Tibial artery (tissue), 4 donors: Measurements from ENCODE around the gene USP10.
"Not testable (repeated sequence)": the region's sequence is repeated elsewhere in the genome, so short reads cannot be mapped to it uniquely, and the experiment has no call there.

ENCODE experiments used
- DNase-seq, 2 donors: peaks; one replicate each; pipeline ENCODE4 v3.0.0-alpha.2; 2019
- H3K27ac ChIP-seq, 2 donors: fragments of 200-600 bp; sonication (generic) in 1 of 2; 1 replicate in 1 of 2; 2 replicates in 1 of 2; pipeline ENCODE4 v1.5.1; 2018 to 2019; ENCODE audit warnings: mild to moderate bottlenecking in 1 of 2
- H3K27me3 ChIP-seq, 2 donors: fragments of 200-600 bp; sonication (generic) in 1 of 2; one replicate each; pipeline versions ENCODE4 v1.5.1 to v1.6.0; 2016 to 2019
- H3K36me3 ChIP-seq, 3 donors: fragments of 200-600 bp; sonication (generic) in 2 of 3; one replicate each; pipeline ENCODE4 v1.5.1; 2016 to 2019; ENCODE audit warnings: mild to moderate bottlenecking in 2 of 3
- H3K4me1 ChIP-seq, 4 donors: fragments of 200-600 bp; sonication (generic) in 2 of 4; 1 replicate in 3 of 4; 2 replicates in 1 of 4; pipeline ENCODE4 v1.5.1; 2016 to 2019
- H3K4me3 ChIP-seq, 2 donors: fragments of 200-600 bp; sonication (generic) in 1 of 2; 1 replicate in 1 of 2; 2 replicates in 1 of 2; pipeline ENCODE4 v1.5.1; 2018 to 2019; ENCODE audit warnings: mild to moderate bottlenecking in 2 of 2
- H3K9me3 ChIP-seq, 3 donors: fragments of 200-600 bp; sonication (generic) in 1 of 3; one replicate each; pipeline ENCODE4 v1.5.1; 2016 to 2019
- CTCF ChIP-seq, 2 experiments: fragments of 200-600 bp in 1 of 2; fragments of 450-650 bp in 1 of 2; IDR thresholded peaks; one replicate each; pipeline ENCODE4 v1.5.1; 2017 to 2019; ENCODE audit warnings: antibody characterized with exemption in 2 of 2, mild to moderate bottlenecking in 1 of 2, moderate library complexity in 1 of 2
- intact Hi-C: fragments of 100-400 bp; cut with DNase I; formaldehyde crosslinking; loops from one replicate; pipeline ENCODE4 v1.15.0; 2023; ENCODE audit warnings: low total_unique reads

The USP10 gene

GRCh38 chr16:84726079-84726668 is 26.4 kb downstream of the USP10 start:
- DNase-seq: peak; percentile 92 to 93
- intact Hi-C loops: loop anchor here (5.0 kb wide), 1 partner anchor 104 kb away; no protein-coding TSS in a partner anchor
- no peaks in the 10 kb centered on the region for H3K36me3 ChIP-seq
- H3K27me3 ChIP-seq: no peaks in the 10 kb centered on the region
- H3K9me3 ChIP-seq: no peaks in the 10 kb centered on the region
- peak; percentile 90 to 94 for TF ChIP-seq CTCF (IDR thresholded peaks at IDR 0.05)
- H3K4me1 ChIP-seq: peaks cover 0 to 49% (median 25%) of the 10 kb centered on the region in 4 donors
- peak overlapping the region in 1 of 2 donors; percentile 26 for H3K27ac ChIP-seq
- no peak overlapping the region for H3K4me3 ChIP-seq

GRCh38 chr16:84726669-84727467 is 27.1 kb downstream of the USP10 start:
- DNase-seq: peak in 1 of 2 donors; percentile 39
- Histone ChIP-seq H3K4me1 (peaks cover 0 to 56% (median 26%) of the 10 kb centered on the region in 4 donors), H3K27me3 (no peaks in the 10 kb centered on the region), H3K4me3 (no peak overlapping the region), H3K36me3 (no peaks in the 10 kb centered on the region), H3K27ac (peak overlapping the region in 1 of 2 donors; percentile 26), H3K9me3 (no peaks in the 10 kb centered on the region)
- intact Hi-C loops: loop anchor here (5.0 kb wide), 1 partner anchor 105 kb away; no protein-coding TSS in a partner anchor
- TF ChIP-seq CTCF (IDR thresholded peaks at IDR 0.05): no peak

GRCh38 chr16:84728853-84729424 is 29.1 kb downstream of the USP10 start:
- no peak for TF ChIP-seq CTCF (IDR thresholded peaks at IDR 0.05)
- Histone ChIP-seq H3K36me3 (no peaks in the 10 kb centered on the region), H3K27me3 (no peaks in the 10 kb centered on the region), H3K4me1 (peaks cover 0 to 61% (median 28%) of the 10 kb centered on the region in 4 donors), H3K27ac (peak overlapping the region in 1 of 2 donors; percentile 65), H3K4me3 (no peak overlapping the region), H3K9me3 (no peaks in the 10 kb centered on the region)
- no peak for DNase-seq
- intact Hi-C loops: loop anchor here (5.0 kb wide), 1 partner anchor 107 kb away; no protein-coding TSS in a partner anchor

GRCh38 chr16:84729716-84730320 is 30.0 kb downstream of the USP10 start:
- no peak for DNase-seq
- H3K27ac ChIP-seq: peak overlapping the region; percentile 65 to 69
- H3K36me3 ChIP-seq: no peaks in the 10 kb centered on the region
- H3K27me3 ChIP-seq: no peaks in the 10 kb centered on the region
- H3K4me3 ChIP-seq: peak overlapping the region in 1 of 2 donors; percentile 9
- no peak for TF ChIP-seq CTCF (IDR thresholded peaks at IDR 0.05)
- H3K4me1 ChIP-seq: peaks cover 0 to 59% (median 29%) of the 10 kb centered on the region in 4 donors
- no peaks in the 10 kb centered on the region for H3K9me3 ChIP-seq
- intact Hi-C loops: loop anchor here (5.0 kb wide), 1 partner anchor 108 kb away; no protein-coding TSS in a partner anchor

- intact Hi-C loops: no loop called here
- Histone ChIP-seq H3K27me3 (no peaks in the 10 kb centered on the region), H3K9me3 (no peaks in the 10 kb centered on the region), H3K4me3 (peak overlapping the region in 1 of 2 donors; percentile 9), H3K4me1 (peaks cover 0 to 55% (median 28%) of the 10 kb centered on the region in 4 donors), H3K36me3 (no peaks in the 10 kb centered on the region), H3K27ac (peak overlapping the region; percentile 65 to 69)
- peak; percentile 76 to 77 for DNase-seq
- no peak for TF ChIP-seq CTCF (IDR thresholded peaks at IDR 0.05)
Observed at GRCh38 chr16:84730406-84731106, 30.8 kb downstream of the USP10 start.

DNA sequence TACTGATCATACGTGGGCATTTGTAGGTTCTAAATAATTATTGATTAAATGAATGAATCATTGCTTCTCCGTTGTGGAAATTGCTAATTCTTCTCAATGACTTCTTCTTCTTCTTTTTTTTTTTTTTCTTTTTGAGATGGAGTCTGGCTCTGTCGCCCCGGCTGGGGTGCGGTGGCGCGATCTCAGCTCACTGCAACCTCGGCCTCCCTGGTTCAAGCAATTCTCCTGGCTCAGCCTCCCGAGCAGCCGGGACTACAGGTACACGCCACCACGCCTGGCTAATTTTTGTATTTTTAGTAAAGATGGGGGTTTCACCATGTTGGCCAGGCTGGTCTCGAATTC is 32.5 kb downstream of the USP10 start:
- H3K27me3 ChIP-seq, H3K9me3 ChIP-seq, H3K4me3 ChIP-seq, H3K36me3 ChIP-seq, DNase-seq, intact Hi-C loops: not testable (repeated sequence)
- Histone ChIP-seq H3K4me1 (peaks cover 0 to 44% (median 18%) of the 10 kb centered on the region in 4 donors), H3K27ac (peak overlapping the region in 1 of 2 donors; percentile 65)
